A549 (cell line): ENCODE data around the gene MDFIC. TPM values are rescaled to one million over a fixed set of nuclear protein-coding genes. Genes with fewer than 3 reads are reported as not detected.
A peak's percentile ranks its signal among the peaks of the same experiment; 100 is the strongest.

ENCODE experiments used
- ATAC-seq, 2 experiments: fragments of 200-7000 bp in 1 of 2; fragments of >200 bp in 1 of 2; cut with Nextera tagmentation in 1 of 2; cut with Tn5 transposase in 1 of 2; 3 replicates each; pipeline versions ENCODE4 v1.8.0 to v1.9.1; 2018 to 2020; ENCODE audit warnings: mild to moderate bottlenecking in 1 of 2, moderate library complexity in 1 of 2
- CTCF ChIA-PET: fragments of 300-600 bp; sonication (Branson Sonifier 250); formaldehyde crosslinking; extraction: SDS; loops from one replicate; lab custom pipeline; 2021; ENCODE audit warnings: antibody characterized with exemption, inconsistent platforms; lab: Yijun Ruan, JAX
- POLR2A ChIA-PET: fragments of 350-600 bp; formaldehyde crosslinking; extraction: SDS; loops from one replicate; lab custom pipeline; 2021; ENCODE audit warnings: antibody characterized with exemption, inconsistent platforms; lab: Yijun Ruan, JAX
- DNase-seq, 2 experiments: peaks; one replicate each; pipeline versions ENCODE4 v3.0.0 to v3.0.0-alpha.2; 2011 to 2016; ENCODE audit warnings: low read depth in 1 of 2, low spot score in 1 of 2
- FAIRE-seq: peaks from 2 replicates; lab custom pipeline; 2011; peaks lifted over from hg19 to GRCh38; lab: Jason Lieb, UNC
- H3K27ac ChIP-seq, 2 experiments: fragments of >200 bp; sonication (Bioruptor Twin); formaldehyde crosslinking; 3 replicates each; pipeline ENCODE4 v1.5.1; 2016 to 2017
- H3K4me1 ChIP-seq: fragments of >200 bp; sonication (Bioruptor Twin); formaldehyde crosslinking; 3 replicates; pipeline ENCODE4 v1.6.1; 2016
- H3K4me2 ChIP-seq: fragments of >200 bp; sonication (Bioruptor Twin); formaldehyde crosslinking; 3 replicates; pipeline ENCODE4 v1.6.1; 2016
- H3K4me3 ChIP-seq: fragments of >200 bp; sonication (Bioruptor Twin); formaldehyde crosslinking; 3 replicates; pipeline ENCODE4 v1.5.1; 2016
- H3K9me3 ChIP-seq: fragments of >200 bp; sonication (Bioruptor Twin); formaldehyde crosslinking; 3 replicates; pipeline ENCODE4 v1.6.1; 2016
- BCL3 ChIP-seq: fragments of >200 bp; sonication (Bioruptor Twin); formaldehyde crosslinking; IDR thresholded peaks from 3 replicates; pipeline ENCODE4 v1.6.1; 2016
- CBX2 ChIP-seq: fragments of 200-600 bp; sonication (generic); IDR thresholded peaks from 2 replicates; pipeline ENCODE4 v1.6.1; 2016; ENCODE audit warnings: low read depth, mild to moderate bottlenecking, borderline replicate concordance
- CTCF ChIP-seq: fragments of >200 bp; sonication (Bioruptor Twin); formaldehyde crosslinking; IDR thresholded peaks from 3 replicates; pipeline ENCODE4 v1.5.1; 2016
- EHMT2 ChIP-seq: fragments of 200-600 bp; sonication (generic); IDR thresholded peaks from 2 replicates; pipeline ENCODE4 v1.6.1; 2016; ENCODE audit warnings: antibody characterized with exemption, low read depth, mild to moderate bottlenecking, moderate library complexity
- EP300 ChIP-seq, 2 experiments: fragments of >200 bp; sonication (Bioruptor Twin); formaldehyde crosslinking; IDR thresholded peaks; 2 replicates in 1 of 2; 3 replicates in 1 of 2; pipeline ENCODE4 v1.6.1; 2016 to 2017
- ESRRA ChIP-seq: fragments of 150-350 bp; IDR thresholded peaks from 2 replicates; pipeline ENCODE4 v1.6.1; 2014; ENCODE audit warnings: mild to moderate bottlenecking, low read length, borderline replicate concordance
- FOSB ChIP-seq: fragments of 250-450 bp; sonication (Bioruptor Pico); IDR thresholded peaks from 2 replicates; pipeline ENCODE4 v1.5.0; 2020; ENCODE audit warnings: mild to moderate bottlenecking, moderate library complexity
- FOSL2 ChIP-seq, 2 experiments: fragments of 450-650 bp in 1 of 2; fragments of >200 bp in 1 of 2; sonication (Bioruptor Twin) in 1 of 2; formaldehyde crosslinking; IDR thresholded peaks; 2 replicates each; pipeline versions ENCODE4 v1.5.0 to v1.6.1; 2016 to 2020; ENCODE audit warnings: mild to moderate bottlenecking in 1 of 2, moderate library complexity in 1 of 2
- HDAC2 ChIP-seq: fragments of 200-600 bp; sonication (generic); IDR thresholded peaks from 2 replicates; pipeline ENCODE4 v1.6.1; 2016
- HOXB13 ChIP-seq: fragments of 250-450 bp; sonication (Bioruptor Pico); IDR thresholded peaks from 2 replicates; pipeline ENCODE4 v1.5.0; 2020; ENCODE audit warnings: low read depth, mild to moderate bottlenecking, moderate library complexity
- MYC ChIP-seq: IDR thresholded peaks from 2 replicates; pipeline ENCODE4 v1.6.1; 2012; ENCODE audit warnings: mild to moderate bottlenecking, inconsistent platforms, low read length, improper control_type of control experiment, borderline replicate concordance
- NR3C1 ChIP-seq: fragments of >200 bp; sonication (Bioruptor Twin); formaldehyde crosslinking; IDR thresholded peaks from 3 replicates; pipeline ENCODE4 v1.6.1; 2017
- PHF8 ChIP-seq: fragments of 200-600 bp; sonication (generic); IDR thresholded peaks from 2 replicates; pipeline ENCODE4 v1.6.1; 2016; ENCODE audit warnings: low read depth, mild to moderate bottlenecking, antibody characterized with exemption, moderate library complexity, borderline replicate concordance
- POLR2A ChIP-seq: IDR thresholded peaks from 2 replicates; pipeline ENCODE4 v1.6.1; 2012; ENCODE audit warnings: mild to moderate bottlenecking, low read length
- RAD21 ChIP-seq, 2 experiments: fragments of >200 bp in 1 of 2; sonication (Bioruptor Twin) in 1 of 2; formaldehyde crosslinking in 1 of 2; IDR thresholded peaks in 1 of 2; conservative IDR thresholded peaks in 1 of 2; 2 replicates in 1 of 2; 3 replicates in 1 of 2; pipeline ENCODE4 v1.6.1; 2012 to 2018; ENCODE audit warnings: inconsistent platforms in 1 of 2
- RCOR1 ChIP-seq: fragments of 150-350 bp; IDR thresholded peaks from 2 replicates; pipeline ENCODE4 v1.6.1; 2014; ENCODE audit warnings: antibody characterized with exemption, low read length, low read depth
- REST ChIP-seq: fragments of 200-600 bp; sonication (generic); IDR thresholded peaks from 2 replicates; pipeline ENCODE4 v1.6.1; 2016; ENCODE audit warnings: antibody characterized with exemption, mild to moderate bottlenecking, moderate library complexity
- ZFP36 ChIP-seq: fragments of 450-650 bp; IDR thresholded peaks from 2 replicates; pipeline ENCODE4 v1.6.1; 2014; ENCODE audit warnings: borderline replicate concordance; ENCODE audit not compliant: partially characterized antibody
- ZNF302 ChIP-seq: fragments of 250-450 bp; sonication (Bioruptor Pico); IDR thresholded peaks from 2 replicates; pipeline ENCODE4 v1.9.0; 2021; ENCODE audit warnings: inconsistent platforms, mild to moderate bottlenecking, moderate library complexity
- ZSCAN20 ChIP-seq: fragments of 250-450 bp; sonication (Bioruptor Pico); IDR thresholded peaks from 2 replicates; pipeline ENCODE4 v1.8.0; 2022; ENCODE audit warnings: mild to moderate bottlenecking, moderate library complexity
- WGBS: methylation state at CpG from one replicate; pipeline ENCODE4 v1.1.6; 2017; ENCODE audit errors: missing lambda C conversion rate; 5-methylcytosine and 5-hydroxymethylcytosine counted together
- polyA plus RNA-seq, 4 experiments: library from polyadenylated mRNA; depleted of rRNA in 3 of 4; stranded (reverse); fragments of >200 nt; fragmentation: RNase III in 1 of 4; extraction: RNeasy Plus Mini Kit Qiagen cat#74134 plus additional on column Dnase treatment in 1 of 4; gene quantifications; 2 replicates in 3 of 4; 3 replicates in 1 of 4; pipeline ENCODE4 v1.2.3, GENCODE V29; 2011 to 2017
- TF ChIP-seq, protein P1 (sequence below): fragments of 450-650 bp; IDR thresholded peaks from 2 replicates; pipeline ENCODE4 v1.6.1; 2014; ENCODE audit warnings: antibody characterized with exemption

Gene MDFIC
- polyA plus RNA-seq, 2 of the 4 experiments (the other 2 are of a cell fraction), result 19.5 to 30.6 TPM

DNA sequence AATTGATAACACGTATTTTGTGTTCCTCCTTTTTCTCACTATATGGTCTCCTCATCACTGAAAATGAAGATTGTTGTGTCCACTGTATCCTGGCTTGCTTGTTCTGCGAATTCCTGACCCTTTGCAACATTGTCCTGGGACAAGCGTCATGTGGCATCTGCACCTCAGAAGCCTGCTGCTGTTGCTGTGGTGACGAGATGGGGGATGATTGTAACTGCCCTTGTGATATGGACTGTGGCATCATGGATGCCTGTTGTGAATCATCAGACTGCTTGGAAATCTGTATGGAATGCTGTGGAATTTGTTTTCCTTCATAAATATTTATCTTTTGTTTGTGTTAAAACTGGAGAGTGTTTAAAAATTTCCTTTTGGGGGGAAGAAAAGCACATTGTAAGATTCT lies 93.7 kb downstream of the MDFIC start:
- TF ChIP-seq ESRRA (no peak), FOSL2 (IDR thresholded peaks at IDR 0.05) (no peak), FOSL2 (CRISPR knock-in tag; IDR thresholded peaks at IDR 0.05) (0 out of 2 replicates have a peak, but pooled peaks have one; percentile 8)
- no peaks in the 10 kb centered on the region for H3K9me3 ChIP-seq
- H3K4me2 ChIP-seq, result peak overlapping the region; percentile 20; the same call in 2 of the 3 replicates
- DNase-seq (peak; percentile 15 to 47), ATAC-seq (peak; percentile 70 to 75; a peak in 5 of 6 replicates), FAIRE-seq (no peak)
- H3K27ac ChIP-seq, result no peak overlapping the region
- ChIA-PET POLR2A (no interaction called here), CTCF (no interaction called here)
- no peak overlapping the region for H3K4me3 ChIP-seq
- peaks cover 11% of the 10 kb centered on the region; the same call in 2 of the 3 replicates for H3K4me1 ChIP-seq
- 70% methylated on average over 4 of the region's 4 CpGs for WGBS

DNA sequence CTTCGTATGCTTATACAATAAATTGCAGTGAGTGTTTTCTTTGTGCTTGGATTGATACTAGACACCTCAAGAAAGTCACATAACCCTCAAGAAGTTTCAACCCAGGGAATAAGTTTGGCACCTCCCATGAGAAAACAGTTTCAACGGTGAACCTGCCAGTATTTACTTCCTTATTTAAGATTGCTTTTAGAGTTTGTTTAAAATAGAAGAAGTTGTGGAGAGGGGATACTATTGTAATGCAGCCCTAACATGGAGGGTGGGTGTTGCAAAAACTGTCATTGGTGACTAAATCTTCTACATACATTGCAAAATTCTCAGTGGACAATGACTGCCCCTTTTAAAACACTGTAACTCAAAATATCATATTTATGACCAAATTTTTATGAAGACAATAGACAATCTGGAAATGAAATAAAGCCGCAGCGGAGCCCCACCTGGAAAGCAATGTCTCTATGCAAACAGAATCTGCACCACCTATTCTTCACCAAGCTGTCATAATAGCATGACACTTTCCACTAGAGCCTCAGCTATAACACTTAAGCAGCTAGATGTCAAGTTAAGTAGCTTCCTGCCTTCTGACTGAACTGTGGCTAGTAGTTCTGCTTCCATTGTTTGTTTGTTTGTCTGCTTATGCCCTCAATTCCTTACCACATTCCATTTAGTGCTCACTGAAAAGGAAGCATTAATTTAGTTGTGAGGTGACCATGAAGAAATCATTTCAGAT lies 98.2 kb downstream of the MDFIC start:
- Histone ChIP-seq H3K4me2 (no peak overlapping the region), H3K4me1 (peaks cover 11% of the 10 kb centered on the region; the same call in 2 of the 3 replicates), H3K27ac (no peak overlapping the region), H3K9me3 (no peaks in the 10 kb centered on the region)
- FAIRE-seq (no peak), ATAC-seq (no peak)
- CTCF ChIA-PET, result no interaction called here
- POLR2A ChIA-PET, result no interaction called here
- TF ChIP-seq REST (no peak), RCOR1 (no peak), HDAC2 (no peak), ZFP36 (no peak), RAD21 (conservative IDR thresholded peaks at IDR 0.05 in 1 of 2, IDR thresholded peaks at IDR 0.05 in 1 of 2) (no peak), EP300 (IDR thresholded peaks at IDR 0.05) (no peak), CTCF (no peak), CBX2 (no peak), ZSCAN20 (CRISPR knock-in tag) (no peak), HOXB13 (no peak), POLR2A (no peak), ZNF302 (CRISPR knock-in tag) (no peak), PHF8 (no peak), MYC (no peak), BCL3 (no peak), NR3C1 (no peak), EHMT2 (no peak), FOSB (no peak)
- TF ChIP-seq, protein P1, sequence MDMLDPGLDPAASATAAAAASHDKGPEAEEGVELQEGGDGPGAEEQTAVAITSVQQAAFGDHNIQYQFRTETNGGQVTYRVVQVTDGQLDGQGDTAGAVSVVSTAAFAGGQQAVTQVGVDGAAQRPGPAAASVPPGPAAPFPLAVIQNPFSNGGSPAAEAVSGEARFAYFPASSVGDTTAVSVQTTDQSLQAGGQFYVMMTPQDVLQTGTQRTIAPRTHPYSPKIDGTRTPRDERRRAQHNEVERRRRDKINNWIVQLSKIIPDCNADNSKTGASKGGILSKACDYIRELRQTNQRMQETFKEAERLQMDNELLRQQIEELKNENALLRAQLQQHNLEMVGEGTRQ, result no peak
- TF ChIP-seq, all 56 proteins: peak for 0
- 88% methylated on average over 4 of the region's 4 CpGs for WGBS
- H3K4me3 ChIP-seq, result no peak overlapping the region
- DNase-seq, result no peak
